Measurements from ENCODE around the gene TSC22D3.

DNA sequence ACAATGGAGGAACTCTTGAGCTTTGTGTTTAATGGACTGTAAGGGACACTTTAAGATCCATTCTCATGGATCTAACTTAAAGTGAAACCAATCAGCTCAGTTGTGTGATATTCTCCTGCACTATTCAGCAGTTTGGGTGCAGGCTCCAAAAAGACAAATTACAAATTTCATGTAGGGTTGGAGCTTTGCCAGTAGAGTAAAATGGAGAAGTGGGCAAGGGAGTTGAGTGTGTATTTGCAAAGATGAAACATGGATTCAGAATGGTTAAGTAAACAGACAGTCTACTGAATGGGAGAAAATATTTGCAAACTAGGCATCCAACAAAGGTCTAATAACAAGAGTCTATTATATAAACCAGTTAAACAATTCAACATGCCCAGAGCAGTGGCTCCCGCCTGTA, 28.8 kb upstream of the TSC22D3 start:
- TF ChIP-seq GABPA (IDR thresholded peaks at IDR 0.05; ENCODE audit: low read depth) (no peak), GATA2 (CRISPR knock-in tag; IDR thresholded peaks at IDR 0.05) (no peak), MEF2A (IDR thresholded peaks at IDR 0.05; ENCODE audit: borderline replicate concordance, low read depth) (no peak), RCOR1 (IDR thresholded peaks at IDR 0.05; ENCODE audit: low read length) (no peak), EZH2phosphoT487 (IDR thresholded peaks at IDR 0.05; ENCODE audit: borderline replicate concordance, low read depth) (no peak), CHD2 (IDR thresholded peaks at IDR 0.05; ENCODE audit: low read length, partially characterized antibody) (no peak)
- TF ChIP-seq, protein P1, sequence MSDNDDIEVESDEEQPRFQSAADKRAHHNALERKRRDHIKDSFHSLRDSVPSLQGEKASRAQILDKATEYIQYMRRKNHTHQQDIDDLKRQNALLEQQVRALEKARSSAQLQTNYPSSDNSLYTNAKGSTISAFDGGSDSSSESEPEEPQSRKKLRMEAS (IDR thresholded peaks at IDR 0.05; ENCODE audit: low read depth), result no peak
- TF ChIP-seq, protein P2, sequence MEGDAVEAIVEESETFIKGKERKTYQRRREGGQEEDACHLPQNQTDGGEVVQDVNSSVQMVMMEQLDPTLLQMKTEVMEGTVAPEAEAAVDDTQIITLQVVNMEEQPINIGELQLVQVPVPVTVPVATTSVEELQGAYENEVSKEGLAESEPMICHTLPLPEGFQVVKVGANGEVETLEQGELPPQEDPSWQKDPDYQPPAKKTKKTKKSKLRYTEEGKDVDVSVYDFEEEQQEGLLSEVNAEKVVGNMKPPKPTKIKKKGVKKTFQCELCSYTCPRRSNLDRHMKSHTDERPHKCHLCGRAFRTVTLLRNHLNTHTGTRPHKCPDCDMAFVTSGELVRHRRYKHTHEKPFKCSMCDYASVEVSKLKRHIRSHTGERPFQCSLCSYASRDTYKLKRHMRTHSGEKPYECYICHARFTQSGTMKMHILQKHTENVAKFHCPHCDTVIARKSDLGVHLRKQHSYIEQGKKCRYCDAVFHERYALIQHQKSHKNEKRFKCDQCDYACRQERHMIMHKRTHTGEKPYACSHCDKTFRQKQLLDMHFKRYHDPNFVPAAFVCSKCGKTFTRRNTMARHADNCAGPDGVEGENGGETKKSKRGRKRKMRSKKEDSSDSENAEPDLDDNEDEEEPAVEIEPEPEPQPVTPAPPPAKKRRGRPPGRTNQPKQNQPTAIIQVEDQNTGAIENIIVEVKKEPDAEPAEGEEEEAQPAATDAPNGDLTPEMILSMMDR (IDR thresholded peaks at IDR 0.05), result no peak

All from SK-N-SH (cell line).